ENCODE data around the gene GPR32. TPM values are rescaled to one million over a fixed set of nuclear protein-coding genes. Genes with fewer than 3 reads are reported as not detected.
"Not testable (repeated sequence)": the region's sequence is repeated elsewhere in the genome, so short reads cannot be mapped to it uniquely, and the experiment has no call there.

Gene GPR32
- total RNA-seq, 1 donor from 2014 or later, result not detected

DNA sequence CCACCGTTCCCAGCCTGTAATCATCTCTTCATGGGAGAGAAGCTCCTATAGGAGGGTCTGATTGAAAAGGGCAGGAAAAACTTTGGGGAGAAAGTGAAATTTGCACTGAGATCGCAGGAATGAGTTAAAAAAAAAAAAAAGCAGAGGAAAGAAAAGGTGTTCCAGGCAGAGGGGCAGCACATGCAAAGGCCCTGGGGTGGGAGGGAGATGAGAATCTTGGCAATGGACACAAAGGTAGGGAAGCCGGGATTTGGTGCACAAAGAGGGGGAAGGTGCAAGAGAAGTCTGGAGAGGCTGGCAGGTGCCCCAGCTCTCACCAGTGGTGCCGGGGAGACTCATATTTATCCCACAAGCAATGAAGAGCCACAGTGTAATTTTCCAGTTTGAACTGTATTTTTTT lies 16.4 kb upstream of the GPR32 start:
- H3K4me3 ChIP-seq, result no peak overlapping the region
- TF ChIP-seq, protein P1, sequence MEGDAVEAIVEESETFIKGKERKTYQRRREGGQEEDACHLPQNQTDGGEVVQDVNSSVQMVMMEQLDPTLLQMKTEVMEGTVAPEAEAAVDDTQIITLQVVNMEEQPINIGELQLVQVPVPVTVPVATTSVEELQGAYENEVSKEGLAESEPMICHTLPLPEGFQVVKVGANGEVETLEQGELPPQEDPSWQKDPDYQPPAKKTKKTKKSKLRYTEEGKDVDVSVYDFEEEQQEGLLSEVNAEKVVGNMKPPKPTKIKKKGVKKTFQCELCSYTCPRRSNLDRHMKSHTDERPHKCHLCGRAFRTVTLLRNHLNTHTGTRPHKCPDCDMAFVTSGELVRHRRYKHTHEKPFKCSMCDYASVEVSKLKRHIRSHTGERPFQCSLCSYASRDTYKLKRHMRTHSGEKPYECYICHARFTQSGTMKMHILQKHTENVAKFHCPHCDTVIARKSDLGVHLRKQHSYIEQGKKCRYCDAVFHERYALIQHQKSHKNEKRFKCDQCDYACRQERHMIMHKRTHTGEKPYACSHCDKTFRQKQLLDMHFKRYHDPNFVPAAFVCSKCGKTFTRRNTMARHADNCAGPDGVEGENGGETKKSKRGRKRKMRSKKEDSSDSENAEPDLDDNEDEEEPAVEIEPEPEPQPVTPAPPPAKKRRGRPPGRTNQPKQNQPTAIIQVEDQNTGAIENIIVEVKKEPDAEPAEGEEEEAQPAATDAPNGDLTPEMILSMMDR (IDR thresholded peaks at IDR 0.05), result no peak
- no peaks in the 10 kb centered on the region for H3K36me3 ChIP-seq
- no peaks in the 10 kb centered on the region for H3K4me1 ChIP-seq
- H3K9me3 ChIP-seq, result no peaks in the 10 kb centered on the region
- ATAC-seq (no peak), DNase-seq (no peak)
- H3K27ac ChIP-seq, result no peak overlapping the region
- H3K27me3 ChIP-seq, result no peaks in the 10 kb centered on the region
- intact Hi-C loops (cut with DNase I), result no loop called here

DNA sequence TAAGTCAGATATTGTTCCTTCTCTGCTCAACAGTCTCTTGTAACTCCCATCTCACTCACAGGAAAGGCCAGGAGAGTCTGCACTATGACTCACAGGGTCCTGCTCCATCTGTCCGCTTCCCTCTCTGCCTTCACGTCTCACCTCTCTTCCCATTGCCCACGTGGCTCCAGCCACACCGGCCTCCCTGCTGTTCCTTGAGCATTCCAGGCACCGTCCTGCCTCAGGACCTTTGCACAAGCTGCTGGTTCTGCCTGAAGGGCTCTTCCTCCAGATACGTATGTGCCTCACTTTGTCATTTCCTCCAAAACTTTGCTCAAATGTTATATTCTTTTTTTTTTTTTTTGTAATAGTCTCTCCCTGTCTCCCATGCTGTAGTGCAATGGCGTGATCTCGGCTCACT lies 14.0 kb upstream of the GPR32 start:
- H3K4me1 ChIP-seq; ATAC-seq; H3K9me3 ChIP-seq; H3K4me3 ChIP-seq; H3K36me3 ChIP-seq; H3K27ac ChIP-seq; intact Hi-C loops (cut with DNase I); DNase-seq; H3K27me3 ChIP-seq: not testable (repeated sequence)

DNA sequence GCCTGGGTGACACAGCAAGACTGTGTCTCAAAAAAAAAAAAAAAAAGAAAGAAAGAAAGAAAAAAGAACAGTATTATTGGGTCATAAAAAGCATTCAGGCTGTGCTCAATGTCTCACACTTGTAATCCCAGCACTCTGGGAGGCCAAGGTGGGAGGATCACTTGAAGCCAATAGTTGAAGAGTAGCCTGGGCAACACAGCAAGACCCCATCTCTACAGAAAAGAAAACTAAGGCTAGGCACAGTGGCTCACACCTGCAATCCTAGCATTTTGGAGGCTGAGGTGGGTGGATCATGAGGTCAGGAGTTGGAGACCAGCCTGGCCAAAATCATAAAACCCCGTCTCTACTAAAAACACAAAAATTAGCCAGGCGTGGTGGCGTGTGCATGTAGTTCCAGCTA lies 12.6 kb upstream of the GPR32 start:
- not testable (repeated sequence) for H3K27ac ChIP-seq

DNA sequence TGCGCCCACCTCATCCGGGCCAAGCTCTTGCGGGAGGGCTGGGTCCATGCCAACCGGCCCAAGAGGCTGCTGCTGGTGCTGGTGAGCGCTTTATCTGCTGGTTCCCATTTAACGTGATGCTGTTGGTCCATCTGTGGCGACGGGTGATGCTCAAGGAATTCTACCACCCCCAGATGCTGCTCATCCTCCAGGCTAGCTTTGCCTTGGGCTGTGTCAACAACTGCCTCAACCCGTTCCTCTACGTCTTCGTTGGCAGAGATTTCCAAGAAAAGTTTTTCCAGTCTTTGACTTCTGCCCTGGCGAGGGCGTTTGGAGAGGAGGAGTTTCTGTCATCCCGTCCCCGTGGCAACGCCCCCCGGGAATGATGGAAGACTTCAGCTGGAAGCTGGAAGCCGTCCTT lies 11.2 kb upstream of the GPR32 start:
- DNase-seq; H3K4me3 ChIP-seq; H3K9me3 ChIP-seq; H3K4me1 ChIP-seq; ATAC-seq; H3K27me3 ChIP-seq; intact Hi-C loops (cut with DNase I); H3K27ac ChIP-seq; H3K36me3 ChIP-seq: not testable (repeated sequence)

More for the DNA sequence above, 12.6 kb upstream of the GPR32 start:
- H3K4me1 ChIP-seq; H3K9me3 ChIP-seq; H3K36me3 ChIP-seq; ATAC-seq; intact Hi-C loops (cut with DNase I); H3K4me3 ChIP-seq; H3K27me3 ChIP-seq; DNase-seq: not testable (repeated sequence)

DNA sequence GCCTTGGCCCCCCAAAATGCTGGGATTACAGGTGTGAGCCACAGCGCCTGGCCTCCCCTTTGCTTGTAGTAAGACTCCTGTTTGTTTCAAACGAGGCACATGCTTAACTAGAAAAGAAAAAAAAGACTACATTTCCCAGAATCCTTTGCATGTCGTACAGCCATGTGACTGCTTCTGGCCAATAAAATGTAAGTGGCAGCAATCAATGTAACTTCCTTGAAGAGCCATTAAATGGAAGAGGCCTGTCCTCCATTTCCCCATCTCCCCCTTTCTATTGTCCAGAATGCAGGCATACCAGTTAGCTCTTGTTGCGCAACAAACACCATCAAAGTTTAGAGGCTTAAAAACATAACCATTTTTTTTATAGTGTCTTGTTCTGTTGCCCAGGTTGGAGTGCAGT lies 10.4 kb upstream of the GPR32 start:
- intact Hi-C loops (cut with DNase I), result no loop called here
- Histone ChIP-seq H3K9me3 (no peaks in the 10 kb centered on the region), H3K36me3 (no peaks in the 10 kb centered on the region), H3K4me3 (no peak overlapping the region), H3K27ac (no peak overlapping the region), H3K27me3 (no peaks in the 10 kb centered on the region), H3K4me1 (no peaks in the 10 kb centered on the region)
- TF ChIP-seq, protein P1 (IDR thresholded peaks at IDR 0.05), result no peak
- ATAC-seq, result no peak
- no peak for DNase-seq

DNA sequence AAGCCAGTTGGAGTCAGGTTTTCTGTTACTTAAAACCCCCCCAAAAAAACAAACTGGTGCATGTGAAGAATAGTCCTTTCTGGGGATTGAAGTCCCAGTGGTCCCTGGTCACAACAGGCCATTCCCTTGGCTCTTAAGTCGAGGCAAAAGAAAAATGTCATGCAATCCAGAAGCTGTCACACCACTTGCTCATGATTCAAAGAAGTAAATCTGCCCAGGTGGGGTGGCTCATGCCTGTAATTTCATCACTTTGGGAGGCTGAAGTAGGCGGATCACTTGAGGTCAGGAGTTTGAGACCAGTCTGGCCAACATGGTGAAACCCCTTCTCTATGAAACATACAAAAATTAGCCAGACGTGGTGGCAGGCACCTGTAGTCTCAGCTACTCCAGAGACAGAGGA lies 8.8 kb upstream of the GPR32 start:
- H3K4me1 ChIP-seq; H3K27me3 ChIP-seq; H3K36me3 ChIP-seq; ATAC-seq; intact Hi-C loops (cut with DNase I); H3K27ac ChIP-seq; H3K9me3 ChIP-seq; DNase-seq; H3K4me3 ChIP-seq: not testable (repeated sequence)

DNA sequence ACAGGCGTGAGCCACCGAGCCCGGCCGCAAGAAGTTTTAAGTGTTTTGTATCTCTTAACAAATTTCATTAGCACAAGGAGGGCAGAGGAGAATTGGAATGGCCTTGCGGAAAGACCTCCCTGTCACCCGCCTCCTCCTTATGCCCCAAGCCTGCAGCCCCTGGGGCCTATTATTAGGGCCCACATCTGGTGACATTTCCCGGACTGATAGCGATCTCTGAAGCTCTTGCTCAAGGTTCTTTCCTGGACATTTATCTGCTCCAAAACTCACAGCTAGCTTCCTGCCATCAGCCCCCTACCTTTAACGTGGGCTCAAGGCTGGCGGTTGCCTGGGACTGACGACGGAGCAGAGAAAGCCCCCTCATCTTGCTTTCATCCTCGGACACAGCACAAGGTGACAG lies 6.7 kb upstream of the GPR32 start:
- H3K36me3 ChIP-seq; H3K9me3 ChIP-seq; H3K4me1 ChIP-seq; DNase-seq; intact Hi-C loops (cut with DNase I); ATAC-seq; H3K27me3 ChIP-seq; H3K4me3 ChIP-seq; H3K27ac ChIP-seq: not testable (repeated sequence)

DNA sequence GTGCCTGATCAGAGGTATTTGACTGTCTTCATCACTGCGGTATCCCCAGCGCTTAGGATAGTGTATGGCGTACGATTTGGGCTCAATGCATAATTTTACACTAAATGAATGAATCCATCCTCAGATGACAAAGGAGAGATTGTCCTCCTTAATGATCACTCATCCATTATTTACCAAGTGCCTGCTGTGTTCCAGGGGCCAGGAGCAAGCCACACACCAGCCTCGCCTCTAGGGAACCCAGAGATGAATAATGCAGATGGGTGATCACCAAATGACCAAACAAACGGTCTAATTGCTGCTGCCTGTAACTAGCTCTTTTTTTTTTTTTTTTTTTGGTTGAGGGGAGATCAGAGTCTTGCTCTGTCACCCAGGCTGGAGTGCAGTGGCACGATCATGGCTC lies 5.9 kb upstream of the GPR32 start:
- Histone ChIP-seq H3K27me3 (no peaks in the 10 kb centered on the region), H3K9me3 (no peaks in the 10 kb centered on the region), H3K4me1 (no peaks in the 10 kb centered on the region), H3K27ac (no peak overlapping the region), H3K4me3 (no peak overlapping the region), H3K36me3 (no peaks in the 10 kb centered on the region)
- TF ChIP-seq, protein P1 (IDR thresholded peaks at IDR 0.05), result no peak
- DNase-seq (no peak), ATAC-seq (no peak)
- intact Hi-C loops (cut with DNase I), result no loop called here

DNA sequence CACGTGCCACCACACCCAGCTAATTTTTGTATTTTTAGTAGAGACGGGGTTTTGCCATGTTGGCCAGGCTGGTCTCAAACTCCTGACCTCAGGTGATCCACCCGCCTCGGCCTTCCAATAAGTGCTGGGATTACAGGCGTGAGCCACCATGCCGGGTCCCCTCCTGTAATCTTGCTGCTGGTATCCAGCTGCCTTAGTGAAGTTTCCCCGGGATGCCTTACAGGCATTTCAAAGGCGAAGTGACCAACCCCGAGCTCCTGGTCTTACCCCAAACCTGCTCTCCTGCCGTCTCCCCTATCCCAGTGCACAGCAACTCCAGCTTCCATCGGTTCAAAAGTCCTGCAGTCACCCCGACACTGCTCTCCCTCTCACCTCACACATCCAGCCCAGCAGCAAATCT lies 3.5 kb upstream of the GPR32 start:
- H3K9me3 ChIP-seq; H3K27ac ChIP-seq; H3K4me1 ChIP-seq; DNase-seq; intact Hi-C loops (cut with DNase I); H3K4me3 ChIP-seq; H3K27me3 ChIP-seq; H3K36me3 ChIP-seq; ATAC-seq: not testable (repeated sequence)

DNA sequence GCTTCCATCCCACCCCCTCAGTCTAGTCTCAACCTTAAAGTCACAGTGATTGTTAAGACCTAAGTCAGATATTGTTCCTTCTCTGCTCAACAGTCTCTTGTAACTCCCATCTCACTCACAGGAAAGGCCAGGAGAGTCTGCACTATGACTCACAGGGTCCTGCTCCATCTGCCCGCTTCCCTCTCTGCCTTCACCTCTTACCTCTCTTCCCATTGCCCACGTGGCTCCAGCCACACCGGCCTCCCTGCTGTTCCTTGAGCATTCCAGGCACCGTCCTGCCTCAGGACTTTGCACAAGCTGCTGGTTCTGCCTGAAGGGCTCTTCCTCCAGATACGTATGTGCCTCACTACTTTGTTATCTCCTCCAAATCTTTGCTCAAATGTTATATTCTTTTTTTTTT lies 3.0 kb upstream of the GPR32 start:
- intact Hi-C loops (cut with DNase I); H3K4me3 ChIP-seq; ATAC-seq; DNase-seq; H3K9me3 ChIP-seq; H3K36me3 ChIP-seq; H3K4me1 ChIP-seq; H3K27ac ChIP-seq; H3K27me3 ChIP-seq: not testable (repeated sequence)
